ENCODE data around the gene SKIDA1. TPM values are rescaled to one million over a fixed set of nuclear protein-coding genes. Genes with fewer than 3 reads are reported as not detected.
A peak's percentile ranks its signal among the peaks of the same experiment; 100 is the strongest.

SKIDA1 gene
- total RNA-seq, 1 donor from 2014 or later = 2.6 TPM

- DNase-seq (ENCODE audit: missing footprints) (no peak), ATAC-seq (peak; percentile 43)
- intact Hi-C loops (cut with DNase I) = no loop called here
Observed at GRCh38 chr10:21509341-21510240, 15.9 kb downstream of the SKIDA1 start.

- DNase-seq (ENCODE audit: missing footprints) = no peak
- ATAC-seq = no peak
- intact Hi-C loops (cut with DNase I) = no loop called here
Observed at GRCh38 chr10:21508706-21509331, 16.7 kb downstream of the SKIDA1 start.

DNA sequence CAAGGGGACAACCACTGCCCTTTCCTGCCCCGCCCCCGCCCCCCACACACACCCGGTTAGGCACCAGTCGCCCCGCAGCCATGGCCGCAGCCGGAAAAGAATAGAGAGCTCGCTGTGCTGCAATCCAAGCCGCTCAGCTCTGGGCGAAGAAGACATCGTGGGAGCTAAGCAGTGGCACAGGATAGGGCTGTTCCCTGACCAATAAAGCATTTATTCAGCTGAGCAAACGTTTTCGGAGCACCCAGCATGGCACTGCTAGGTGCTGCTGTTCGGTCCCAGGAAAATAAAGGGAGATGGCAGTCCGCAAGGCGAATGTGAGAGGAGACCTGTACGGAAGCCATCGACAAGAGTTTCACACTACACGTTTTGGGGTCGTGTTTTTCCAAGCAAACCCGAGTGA is 18.3 kb downstream of the SKIDA1 start:
- no peak for ATAC-seq
- intact Hi-C loops (cut with DNase I) = no loop called here

GRCh38 chr10:21506351-21506750 is 19.1 kb downstream of the SKIDA1 start:
- DNase-seq (ENCODE audit: missing footprints) (no peak), ATAC-seq (no peak)
- intact Hi-C loops (cut with DNase I) = no loop called here

More for the DNA sequence above, 18.3 kb downstream of the SKIDA1 start:
- no peak for DNase-seq (ENCODE audit: missing footprints)

DNA sequence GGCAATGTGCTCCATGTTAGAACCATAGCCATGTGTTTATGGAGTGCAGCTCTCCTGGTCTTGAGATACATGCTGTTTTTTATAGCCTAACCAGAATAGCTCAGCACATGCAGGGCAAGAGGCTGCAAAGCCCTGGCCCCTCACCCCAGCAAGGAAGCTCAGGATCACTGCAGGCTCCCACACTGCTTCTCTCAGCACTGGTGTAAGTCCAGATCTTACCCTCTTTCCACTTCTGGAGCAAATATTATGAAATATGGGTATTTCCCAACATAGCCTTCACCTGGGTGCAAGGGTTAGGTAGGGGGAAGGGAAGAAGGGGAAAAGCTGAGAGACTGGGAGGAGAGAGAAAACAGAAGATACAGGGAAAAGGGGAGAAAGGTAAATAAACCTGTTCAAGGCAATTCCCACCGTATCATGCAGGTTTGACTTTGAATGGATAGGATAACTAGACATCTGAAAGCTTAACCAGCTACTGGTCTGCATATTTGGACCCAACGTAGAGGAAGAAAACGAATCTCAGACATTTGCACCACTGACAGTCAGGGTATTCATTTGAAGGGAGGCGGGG is 19.7 kb downstream of the SKIDA1 start:
- intact Hi-C loops (cut with DNase I) = no loop called here

GRCh38 chr10:21503542-21503941 is 21.9 kb downstream of the SKIDA1 start:
- ATAC-seq = no peak
- DNase-seq (ENCODE audit: missing footprints) = no peak
- intact Hi-C loops (cut with DNase I) = no loop called here

More for the DNA sequence above, 19.7 kb downstream of the SKIDA1 start:
- ATAC-seq (peak; percentile 47), DNase-seq (ENCODE audit: missing footprints) (no peak)

GRCh38 chr10:21502348-21502740 is 23.1 kb downstream of the SKIDA1 start:
- DNase-seq (ENCODE audit: missing footprints) = no peak
- no peak for ATAC-seq
- intact Hi-C loops (cut with DNase I) = no loop called here

DNA sequence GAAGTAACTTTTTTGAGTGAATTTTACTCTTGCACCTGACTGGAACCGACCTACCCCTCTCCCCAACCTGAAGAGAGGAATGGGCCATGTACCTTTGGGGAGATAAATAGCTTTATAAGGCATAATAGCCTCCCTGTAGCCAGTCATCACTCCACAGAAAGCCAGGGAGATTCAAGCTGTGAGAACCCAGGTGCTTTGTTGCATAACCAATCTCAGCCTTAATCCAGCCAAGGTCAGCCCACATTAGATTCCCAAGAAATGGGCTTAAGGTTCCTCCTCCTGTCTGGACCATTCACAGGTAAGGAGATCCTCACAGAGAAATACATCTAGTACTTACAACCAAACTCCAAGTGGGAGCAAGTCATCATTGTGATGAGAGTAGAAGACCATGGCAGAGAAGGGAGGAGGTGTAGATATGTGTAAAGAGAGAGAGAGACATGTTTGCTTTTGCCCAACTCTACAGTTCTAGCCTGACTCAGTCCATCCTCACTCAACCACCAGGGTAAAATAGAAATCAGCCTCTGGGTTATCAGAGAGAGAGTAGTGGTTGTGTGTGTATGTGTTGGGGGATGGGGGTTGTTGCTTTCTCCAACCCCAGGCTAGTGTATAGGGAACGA is 23.6 kb downstream of the SKIDA1 start:
- no peak for DNase-seq (ENCODE audit: missing footprints)
- ATAC-seq = no peak
- intact Hi-C loops (cut with DNase I) = no loop called here

DNA sequence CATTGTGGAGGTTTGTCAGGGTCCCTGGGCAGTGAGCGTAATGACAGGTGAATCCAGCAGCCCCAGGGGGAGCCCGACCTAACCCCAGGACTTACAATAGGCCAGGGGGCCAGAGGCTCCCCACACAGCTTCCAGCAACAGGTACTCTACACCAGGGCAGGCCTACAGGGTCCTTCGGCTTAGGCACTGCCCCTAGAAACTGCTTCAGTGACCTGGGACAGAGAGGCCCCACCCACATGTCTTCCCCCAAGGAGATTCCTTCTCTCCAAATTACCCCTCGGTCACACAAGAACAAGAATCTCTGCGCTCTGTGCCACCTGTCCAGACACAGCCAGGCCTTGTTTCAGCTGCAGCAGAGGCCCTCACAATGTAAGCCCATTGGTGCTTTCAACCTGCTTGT is 24.4 kb downstream of the SKIDA1 start:
- DNase-seq (ENCODE audit: missing footprints) (no peak), ATAC-seq (no peak)
- intact Hi-C loops (cut with DNase I) = no loop called here

DNA sequence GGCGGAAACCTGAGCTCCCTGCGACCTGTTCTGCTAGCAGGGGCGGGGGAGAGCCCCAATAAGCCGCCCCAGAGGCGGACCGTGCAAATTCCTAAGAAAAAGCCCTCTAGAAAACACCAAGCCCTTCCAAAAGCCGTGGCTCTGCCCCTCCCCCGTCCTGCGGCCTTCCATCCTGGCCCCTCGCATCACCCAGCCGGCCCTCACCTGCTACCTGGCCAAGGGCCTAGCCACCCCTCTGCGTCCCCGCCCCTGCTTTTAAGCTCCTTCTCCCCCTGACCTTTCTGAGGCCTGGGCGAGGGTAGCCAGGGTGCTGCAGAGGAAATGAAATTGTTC is 24.9 kb downstream of the SKIDA1 start:
- ATAC-seq (no peak), DNase-seq (ENCODE audit: missing footprints) (no peak)
- intact Hi-C loops (cut with DNase I) = no loop called here

DNA sequence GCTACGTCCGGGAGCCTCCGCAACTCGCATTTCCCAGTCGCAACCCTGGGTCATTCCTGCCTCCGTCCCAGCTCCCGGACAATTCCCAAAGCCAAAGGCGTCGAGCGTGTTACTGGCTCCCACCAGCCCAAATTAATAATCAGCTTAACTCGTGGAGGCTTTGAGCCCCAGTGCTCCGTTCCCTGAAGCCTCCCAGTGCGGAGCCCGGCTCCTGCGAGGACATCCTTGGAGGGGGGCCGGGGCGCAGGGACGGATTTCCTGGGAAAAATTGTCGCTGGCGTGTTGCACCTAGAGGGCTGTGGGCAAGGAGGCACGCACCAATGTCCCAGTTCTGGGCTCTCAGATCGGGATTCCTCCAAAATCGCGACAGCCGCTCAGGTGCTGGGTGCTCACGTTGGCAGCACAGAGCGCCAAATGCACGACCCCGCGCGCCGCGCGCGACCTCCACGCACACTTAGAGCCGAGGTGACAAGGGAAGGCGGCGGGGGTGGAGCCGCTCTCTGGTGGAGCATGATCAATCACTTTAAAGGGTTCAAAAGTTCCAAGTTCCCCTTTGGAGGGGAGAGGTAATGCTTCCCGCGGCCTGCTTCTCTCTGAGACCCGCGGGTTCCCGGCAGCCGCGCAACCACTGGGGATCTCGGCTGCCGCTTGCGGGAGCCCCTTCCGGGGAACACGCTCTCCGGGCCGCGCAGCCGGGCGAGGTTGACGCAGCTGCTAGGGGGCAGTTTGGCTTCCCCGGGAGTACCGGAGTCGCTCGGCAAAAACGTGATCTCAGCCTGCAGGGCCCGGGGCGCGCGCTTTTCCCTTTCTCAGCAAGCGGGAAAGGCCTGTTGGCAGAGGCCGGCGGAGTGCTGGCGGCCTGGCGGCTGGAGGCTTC is 25.5 kb downstream of the SKIDA1 start:
- peak; percentile 73 for DNase-seq (ENCODE audit: missing footprints)
- intact Hi-C loops (cut with DNase I) = loop anchor here (10.0 kb wide), 2 partner anchors 425 to 725 kb away; no protein-coding TSS in a partner anchor
- ATAC-seq = no peak

DNA sequence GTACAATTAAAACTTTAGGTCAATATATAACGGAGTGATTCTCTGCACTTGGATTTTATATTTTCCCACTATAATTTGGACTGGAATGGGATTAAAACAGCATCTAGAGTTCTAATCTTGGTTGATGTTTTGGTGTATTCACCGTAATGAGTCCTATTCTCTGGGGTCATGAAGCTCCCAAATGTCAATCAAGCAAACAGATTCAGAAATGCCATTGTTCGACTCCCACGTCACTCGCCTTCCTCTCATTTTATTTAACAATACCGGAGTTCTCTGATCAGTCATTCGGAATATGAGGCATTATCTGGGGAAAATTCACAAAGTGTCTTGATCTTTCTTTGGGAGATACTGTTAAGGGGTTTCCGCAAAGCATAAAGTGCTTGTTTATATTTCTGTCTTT is 26.5 kb downstream of the SKIDA1 start:
- no peak for ATAC-seq
- intact Hi-C loops (cut with DNase I) = loop anchor here (10.0 kb wide), 2 partner anchors 424 to 726 kb away; no protein-coding TSS in a partner anchor

DNA sequence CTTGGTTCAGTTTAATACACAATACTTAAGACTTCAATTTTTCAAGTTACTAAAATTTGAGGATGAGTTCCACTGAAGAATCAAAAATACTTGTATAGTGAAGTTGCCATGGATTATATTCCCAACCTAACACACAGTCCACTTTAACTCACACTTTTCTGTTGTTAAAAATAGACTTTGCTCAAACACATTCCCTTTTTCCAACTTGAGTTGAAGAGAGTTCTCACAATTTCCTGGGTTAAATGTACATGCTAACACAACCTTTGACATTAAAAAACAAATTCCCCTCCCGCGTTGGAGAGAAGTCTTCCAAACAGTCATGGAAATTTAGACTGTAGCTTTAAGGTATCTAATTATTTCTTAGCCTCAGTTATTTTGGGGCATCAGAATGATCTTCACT is 27.1 kb downstream of the SKIDA1 start:
- intact Hi-C loops (cut with DNase I) = loop anchor here (10.0 kb wide), 2 partner anchors 424 to 726 kb away; no protein-coding TSS in a partner anchor
- ATAC-seq (no peak), DNase-seq (ENCODE audit: missing footprints) (no peak)

More for the DNA sequence above, 26.5 kb downstream of the SKIDA1 start:
- DNase-seq (ENCODE audit: missing footprints) = no peak

GRCh38 chr10:21497177-21497807 is 28.2 kb downstream of the SKIDA1 start:
- intact Hi-C loops (cut with DNase I) = loop anchor here (2.0 to 10.0 kb wide), 5 partner anchors 30 to 728 kb away; partner anchors contain the start of gene MLLT10
- ATAC-seq = peak; percentile 72

GRCh38 chr10:21496343-21497176 is 28.9 kb downstream of the SKIDA1 start:
- peak; percentile 77 for DNase-seq (ENCODE audit: missing footprints)
- ATAC-seq = peak; percentile 65
- intact Hi-C loops (cut with DNase I) = loop anchor here (2.0 to 10.0 kb wide), 5 partner anchors 30 to 728 kb away; partner anchors contain the start of gene MLLT10

More at GRCh38 chr10:21497177-21497807, 28.2 kb downstream of the SKIDA1 start:
- DNase-seq (ENCODE audit: missing footprints) = peak; percentile 94

GRCh38 chr10:21495752-21496342 is 29.6 kb downstream of the SKIDA1 start:
- DNase-seq (ENCODE audit: missing footprints) = peak; percentile 94
- ATAC-seq = peak; percentile 89
- intact Hi-C loops (cut with DNase I) = loop anchor here (1.0 to 10.0 kb wide), 7 partner anchors 31 to 729 kb away; partner anchors contain the start of gene MLLT10
